HS-5 (cell line): ENCODE data around the gene UNC5B.

Source experiments
- DNase-seq: peaks from one replicate; pipeline ENCODE4 v3.0.0-alpha.2; 2012; ENCODE audit warnings: low read depth

UNC5B gene

DNA sequence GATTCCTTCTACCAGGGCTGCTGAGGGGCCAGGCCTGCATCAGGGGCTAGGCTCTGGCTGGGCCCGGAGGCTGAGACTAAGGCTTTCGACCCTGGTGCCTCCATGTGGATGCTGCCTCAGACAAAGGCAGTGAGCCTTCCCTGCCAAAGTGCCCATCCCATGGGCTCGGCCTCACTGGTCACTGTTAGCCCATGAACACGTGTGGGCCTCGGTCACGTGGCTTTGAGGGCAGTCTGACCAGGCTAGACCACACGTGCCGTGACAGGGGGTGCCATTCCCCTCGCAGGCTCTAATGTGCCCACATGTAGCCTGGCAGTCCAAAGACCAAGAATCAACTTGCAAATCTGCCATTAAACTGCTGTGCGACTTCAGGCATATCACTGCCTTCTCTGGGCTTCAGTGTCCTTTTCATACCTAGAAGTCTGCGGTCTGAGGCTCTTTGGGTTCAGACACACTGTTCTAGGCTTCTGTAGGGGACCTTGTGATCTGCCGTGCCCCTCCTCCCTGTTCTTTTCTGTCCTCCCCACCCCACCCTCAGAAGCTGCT lies 89.1 kb downstream of the UNC5B start:
- DNase-seq: no peak

DNA sequence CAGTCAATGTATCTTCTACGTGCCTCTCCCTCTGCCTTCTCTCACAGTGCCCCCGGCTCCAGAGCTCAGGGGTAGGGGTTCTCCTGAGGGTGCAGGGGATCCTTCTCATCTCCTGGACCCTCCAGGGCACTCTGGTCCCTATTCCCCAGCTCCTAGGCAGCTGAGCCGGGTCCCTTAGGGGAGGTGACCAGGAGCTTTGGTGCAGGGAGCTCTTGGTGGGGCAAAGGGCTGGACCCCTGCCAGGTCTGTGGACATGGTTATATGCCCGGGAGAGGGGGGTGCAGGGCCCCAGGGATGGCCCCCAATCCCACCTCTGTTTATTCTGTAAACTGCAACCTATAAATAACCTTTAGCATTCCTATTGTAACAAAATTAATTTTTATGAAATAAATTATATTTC lies 90.1 kb downstream of the UNC5B start:
- DNase-seq: no peak

DNA sequence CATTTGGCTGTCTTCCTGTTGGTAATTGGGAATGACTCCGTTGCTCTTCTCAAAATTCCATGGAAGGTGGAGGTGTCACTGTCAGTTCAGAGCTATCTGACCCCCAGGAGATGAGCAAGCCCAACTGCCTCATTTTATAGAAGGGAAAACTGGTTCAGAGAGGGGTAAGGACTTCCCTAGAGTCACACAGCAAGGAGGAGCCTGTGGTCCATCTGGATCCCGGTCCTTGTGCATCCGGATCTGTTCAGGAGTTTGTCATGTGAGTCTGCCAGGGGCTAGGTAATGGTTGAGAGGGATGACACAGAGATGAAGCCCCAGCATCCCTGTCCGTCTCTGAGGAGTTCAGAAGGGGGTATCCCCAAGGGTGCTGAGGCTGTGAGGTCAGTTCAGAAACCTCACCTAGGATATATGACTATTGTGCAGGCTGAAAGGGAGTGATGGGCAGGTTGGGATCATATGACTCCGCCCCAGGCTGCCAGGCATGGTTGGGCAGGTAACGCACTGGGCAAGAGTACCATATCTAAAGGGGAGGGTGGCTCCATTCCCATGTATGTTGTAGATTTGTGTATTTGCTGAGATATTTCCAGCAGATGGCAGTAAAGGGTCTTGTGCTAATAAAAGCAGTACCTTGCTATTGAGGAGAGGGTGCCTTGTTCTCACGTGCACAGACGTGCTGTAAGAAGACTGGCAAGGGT lies 90.7 kb downstream of the UNC5B start:
- no peak for DNase-seq

DNA sequence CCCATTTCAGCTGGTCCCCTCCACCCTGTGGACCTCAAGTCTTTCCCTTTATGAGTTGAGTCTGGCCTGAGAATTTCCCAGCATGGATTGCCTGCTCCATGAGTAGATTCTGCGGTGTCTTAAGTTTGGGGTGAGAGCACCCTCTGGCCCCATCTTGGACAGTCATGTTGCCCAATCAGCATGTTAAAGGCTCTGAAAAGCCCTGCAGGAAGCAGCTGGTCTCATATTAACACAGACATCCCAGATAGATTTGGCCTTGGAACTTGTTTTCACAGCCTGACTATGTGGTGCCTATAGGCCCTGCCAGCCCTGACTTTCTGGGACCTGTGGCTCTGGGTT lies 91.2 kb downstream of the UNC5B start:
- DNase-seq: no peak

DNA sequence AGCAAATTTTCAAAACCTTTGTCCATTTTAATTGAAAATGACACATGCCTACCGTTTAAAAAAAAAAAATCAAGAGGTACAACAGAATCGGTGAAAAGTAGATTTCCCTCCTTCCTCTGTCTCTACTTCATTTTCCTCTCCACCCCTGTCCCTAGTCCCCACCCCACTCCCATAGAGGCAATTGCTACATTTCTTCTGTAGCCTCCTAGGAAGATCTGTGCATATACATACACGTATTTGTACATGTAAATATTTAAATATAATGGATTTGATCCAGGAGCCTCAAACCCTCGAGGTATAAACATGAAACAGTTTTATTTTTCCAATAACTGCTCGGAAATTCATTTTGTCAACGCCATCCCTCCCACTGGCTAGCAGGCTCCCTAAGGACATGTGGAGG lies 92.5 kb downstream of the UNC5B start:
- no peak for DNase-seq

DNA sequence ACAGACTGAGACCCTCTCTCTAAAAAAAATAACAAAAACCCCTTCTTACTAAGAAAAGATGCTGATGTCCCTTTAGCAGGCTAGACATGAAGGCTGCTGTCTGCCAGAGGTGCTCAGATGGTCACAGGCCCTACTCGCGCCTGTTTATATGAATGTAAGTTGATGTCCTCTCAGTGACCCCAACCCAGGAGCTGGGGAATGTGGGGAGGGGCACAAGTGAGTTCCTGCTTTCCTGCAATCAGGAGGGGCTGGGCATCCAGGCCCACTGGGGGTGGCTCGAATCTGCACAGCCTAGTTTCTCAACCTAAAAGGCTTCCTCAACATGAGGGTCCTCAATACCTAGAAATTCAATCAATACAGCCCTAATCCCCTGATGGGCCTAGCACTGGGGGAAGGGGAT lies 94.6 kb downstream of the UNC5B start:
- no peak for DNase-seq

DNA sequence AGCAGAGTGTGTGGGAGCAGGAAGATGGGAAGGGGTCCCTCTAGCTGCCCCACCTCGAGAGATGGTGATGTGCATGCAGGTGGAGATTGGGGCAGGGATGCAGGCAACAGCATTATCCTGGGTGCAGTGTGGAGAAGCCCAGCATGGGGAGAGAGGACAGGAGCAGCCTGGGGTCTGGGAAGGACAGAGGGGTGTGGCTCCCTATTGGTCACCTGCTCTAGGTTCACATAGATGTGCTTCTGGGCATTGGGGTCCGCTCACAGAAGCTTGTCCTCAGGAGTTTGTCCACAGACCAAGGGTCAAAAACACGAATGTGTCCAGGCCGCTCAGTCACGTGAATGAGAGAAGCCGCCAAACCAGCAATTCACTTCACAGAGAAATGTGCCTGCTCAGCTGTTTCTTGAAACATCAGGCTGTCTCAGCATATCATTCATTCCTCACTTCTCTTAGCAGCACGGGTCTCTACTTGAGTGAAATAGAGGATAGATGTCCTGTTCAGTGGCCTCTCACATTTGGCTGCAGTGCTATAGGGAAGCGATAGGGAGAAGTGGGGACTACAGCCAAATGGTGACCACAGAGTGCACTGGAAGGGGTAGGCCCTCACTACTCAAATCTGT lies 95.2 kb downstream of the UNC5B start:
- DNase-seq: no peak

DNA sequence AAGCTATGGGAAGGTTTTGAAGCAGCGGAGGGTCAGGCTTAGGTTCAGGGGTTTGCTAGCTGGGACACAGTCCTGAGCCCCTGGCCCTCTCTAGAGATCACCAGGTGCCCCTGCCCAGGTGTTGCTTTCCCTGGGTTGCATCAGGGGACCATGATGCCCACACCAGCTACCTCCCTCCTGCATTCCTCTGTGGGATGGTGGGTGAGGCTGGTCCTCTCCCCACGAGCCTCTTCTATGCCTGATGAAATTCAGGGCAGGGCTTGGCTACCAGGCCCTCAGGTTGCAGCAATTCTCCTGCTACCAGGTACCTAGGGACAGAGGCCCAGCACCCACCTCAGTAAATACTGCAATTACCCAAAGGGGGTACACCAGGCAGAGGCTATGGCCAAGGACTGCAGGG lies 95.9 kb downstream of the UNC5B start:
- DNase-seq: no peak

DNA sequence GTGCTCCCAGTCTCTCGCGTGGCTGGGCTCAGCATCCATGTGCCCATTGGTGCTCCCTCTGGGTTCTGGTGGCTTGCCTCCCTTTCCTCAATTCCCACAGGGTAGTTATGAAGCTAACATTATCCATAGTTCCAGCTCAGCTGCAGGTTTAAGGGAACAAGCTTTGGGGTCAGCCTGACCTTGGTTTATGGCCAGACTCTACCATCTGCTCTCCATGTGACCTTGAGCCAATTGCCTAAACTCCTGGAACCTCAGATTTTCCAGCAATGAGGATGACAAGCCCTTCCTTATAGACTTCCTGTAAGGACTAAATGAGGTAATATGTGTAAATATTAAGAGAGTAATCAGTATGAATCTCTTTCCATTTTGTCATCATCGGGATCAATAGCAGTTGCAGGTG lies 96.6 kb downstream of the UNC5B start:
- no peak for DNase-seq

DNA sequence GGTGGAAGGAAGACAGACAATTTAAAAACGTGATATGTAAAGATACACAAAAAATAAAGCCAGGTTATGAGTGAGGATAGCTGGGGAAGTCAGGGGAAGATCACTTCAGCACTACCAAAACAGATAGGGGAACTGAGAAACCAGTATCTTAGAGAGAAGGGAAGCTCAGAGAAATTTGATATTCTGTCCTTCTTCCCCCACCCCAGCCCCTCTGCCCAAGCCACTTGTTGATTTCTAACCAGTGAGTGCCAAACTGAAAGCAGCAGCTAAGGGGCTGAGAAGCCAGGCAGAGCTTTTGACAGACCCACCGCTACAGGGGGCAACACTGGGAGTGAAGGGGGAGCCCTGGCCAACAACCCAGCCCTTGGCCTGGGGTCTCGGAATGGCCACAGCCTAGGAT lies 97.5 kb downstream of the UNC5B start:
- no peak for DNase-seq

DNA sequence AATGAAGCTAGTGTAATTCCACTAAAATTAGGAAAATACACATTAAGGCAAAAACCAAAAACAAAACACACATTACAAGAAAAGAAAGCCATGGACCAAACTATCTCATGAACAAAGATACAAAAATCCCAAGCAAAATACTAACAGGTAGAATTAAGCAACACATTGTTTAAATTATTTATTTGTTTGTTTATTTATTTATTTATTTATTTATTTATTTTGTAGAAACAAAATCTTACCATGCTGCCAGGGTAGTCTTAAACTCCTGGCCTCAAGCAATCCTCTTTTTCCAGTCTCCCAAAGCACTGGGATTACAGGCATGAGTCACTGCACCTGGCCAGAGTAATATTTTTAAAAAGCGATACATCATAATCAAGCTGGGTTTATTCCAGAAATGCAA lies 99.8 kb downstream of the UNC5B start:
- DNase-seq: no peak

DNA sequence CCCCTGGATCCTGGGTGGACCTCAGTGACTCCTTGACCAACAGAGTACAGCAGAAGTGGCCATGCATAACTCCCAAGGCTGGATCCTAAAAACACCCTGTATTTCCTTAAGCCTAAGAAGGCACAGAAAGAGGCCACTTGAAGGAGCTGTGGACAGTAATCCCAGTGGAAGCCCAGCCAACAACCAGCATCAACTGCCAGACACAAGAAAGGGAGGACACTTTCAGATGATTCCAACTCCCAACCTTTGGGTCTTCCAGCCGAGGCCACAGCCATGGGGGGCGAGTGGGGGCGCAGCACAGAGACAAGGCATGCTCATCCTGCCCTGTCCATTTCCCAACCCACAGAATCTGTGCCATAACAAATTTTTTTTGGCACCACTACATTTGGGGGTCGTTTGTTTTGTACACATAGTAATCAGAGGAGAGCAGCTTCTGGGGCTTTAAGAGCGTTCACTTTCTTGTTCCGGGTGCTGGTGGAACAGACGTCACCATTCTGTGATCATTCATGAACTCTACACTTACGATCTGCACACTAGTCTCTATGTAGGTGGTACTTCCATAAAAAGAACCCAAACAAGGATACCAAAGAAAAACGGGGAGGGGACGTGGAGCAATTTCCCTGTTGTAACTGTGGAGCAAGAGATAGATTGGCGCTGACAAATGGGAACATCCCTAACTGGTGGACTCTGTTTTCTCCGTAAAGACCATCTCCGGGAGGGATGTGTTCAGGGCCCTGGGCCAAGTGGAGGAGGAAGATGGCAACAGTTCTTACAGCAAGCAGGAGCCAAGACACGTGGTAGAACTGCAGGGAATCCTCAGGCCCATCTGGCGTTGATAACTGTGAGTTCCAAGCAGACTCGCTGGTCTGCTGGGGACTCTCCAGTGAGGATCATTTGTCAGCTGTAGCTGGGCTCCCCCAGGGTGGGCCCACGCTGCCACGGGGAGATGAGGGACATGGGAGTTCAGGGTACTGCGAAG lies 100.7 kb downstream of the UNC5B start:
- no peak for DNase-seq

DNA sequence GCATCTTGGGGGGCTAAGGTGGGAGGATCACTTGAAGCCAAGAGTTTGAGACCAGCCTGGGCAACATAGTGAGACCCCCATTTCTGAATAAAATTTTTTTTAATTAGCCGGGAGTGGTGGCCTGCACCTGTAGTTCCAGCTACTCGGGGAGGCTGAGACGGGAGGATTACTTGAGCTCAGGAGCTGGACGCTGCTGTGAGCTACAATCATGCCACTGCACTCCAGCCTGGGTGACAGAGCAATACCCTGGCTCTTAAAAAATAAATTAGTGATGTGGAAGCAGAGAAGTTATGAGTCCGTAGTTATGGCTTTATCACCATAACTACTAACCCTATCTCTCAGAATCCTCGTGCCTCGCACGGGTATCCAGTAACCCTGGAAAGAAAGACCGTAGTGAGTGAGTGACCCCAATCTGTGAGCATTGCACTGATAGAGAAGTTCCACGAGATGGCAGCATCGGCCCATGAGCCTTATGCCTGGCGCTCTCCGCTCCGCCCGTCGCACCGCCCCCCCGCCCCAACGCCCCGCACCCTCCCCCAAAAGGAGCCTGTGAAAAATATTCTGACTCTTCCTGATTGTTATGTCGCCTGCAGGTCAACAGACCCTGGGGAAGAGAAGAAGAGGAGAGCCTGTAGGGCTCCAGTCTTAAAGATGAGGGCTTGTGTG lies 101.8 kb downstream of the UNC5B start:
- DNase-seq: no peak

DNA sequence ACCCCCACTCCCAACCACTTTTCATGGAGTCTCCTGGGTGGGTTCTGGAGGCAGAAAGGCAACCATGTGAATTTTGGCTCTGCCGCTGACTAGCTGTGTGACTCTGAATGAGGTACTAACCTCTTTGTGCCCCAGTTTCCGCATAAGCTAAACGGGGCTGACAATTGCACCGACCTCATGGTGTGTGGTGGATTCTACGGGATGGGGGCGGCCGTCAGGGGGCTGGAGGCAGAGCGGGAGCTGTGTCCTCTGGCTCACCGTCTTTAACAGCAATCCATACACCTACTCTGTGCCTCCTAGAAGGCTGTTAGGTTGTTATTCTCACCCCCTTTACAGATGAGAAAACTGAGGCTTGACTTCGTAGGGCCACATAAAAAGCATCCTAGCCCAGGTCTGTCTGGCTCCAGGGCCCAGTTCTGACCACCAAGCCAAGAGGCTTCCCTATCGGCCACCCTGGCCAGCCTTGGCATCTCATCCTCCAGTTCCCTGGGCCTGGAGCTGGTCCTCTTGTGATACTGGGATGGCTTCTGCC lies 102.4 kb downstream of the UNC5B start:
- no peak for DNase-seq

DNA sequence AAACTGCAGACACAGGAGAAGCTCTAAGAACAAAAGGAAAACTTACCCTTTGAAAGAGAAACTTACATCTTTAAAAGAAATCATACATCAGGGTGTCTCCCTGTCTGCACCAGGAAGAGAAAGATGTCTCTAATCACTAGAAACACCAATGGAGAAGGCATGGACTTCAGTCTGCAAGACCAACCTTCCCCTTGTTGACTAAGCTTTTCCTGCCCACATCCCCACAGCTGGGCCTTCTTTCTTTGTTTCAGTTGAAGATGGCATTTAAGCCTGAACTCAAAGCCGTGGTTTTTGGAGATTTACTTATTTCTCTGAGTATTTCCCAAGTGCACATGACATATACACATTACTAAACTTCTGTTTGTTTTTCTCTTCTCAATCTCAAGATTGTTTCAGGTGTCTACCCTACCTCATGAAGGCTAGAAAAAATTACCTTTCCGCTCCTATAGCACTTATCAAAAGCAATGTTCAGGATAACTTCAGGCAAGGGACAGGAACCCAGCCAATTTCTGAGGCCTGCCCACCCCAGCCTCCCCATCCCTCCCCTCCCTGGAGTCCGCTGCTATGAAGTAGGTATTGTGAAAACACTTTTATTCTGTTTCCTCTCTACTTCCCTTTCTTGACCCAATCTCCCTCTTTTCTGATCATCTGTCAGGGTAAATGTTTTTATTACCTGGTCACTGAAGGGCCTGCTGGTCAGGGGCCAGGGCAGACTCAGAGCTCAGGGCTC lies 103.9 kb downstream of the UNC5B start:
- DNase-seq: no peak

DNA sequence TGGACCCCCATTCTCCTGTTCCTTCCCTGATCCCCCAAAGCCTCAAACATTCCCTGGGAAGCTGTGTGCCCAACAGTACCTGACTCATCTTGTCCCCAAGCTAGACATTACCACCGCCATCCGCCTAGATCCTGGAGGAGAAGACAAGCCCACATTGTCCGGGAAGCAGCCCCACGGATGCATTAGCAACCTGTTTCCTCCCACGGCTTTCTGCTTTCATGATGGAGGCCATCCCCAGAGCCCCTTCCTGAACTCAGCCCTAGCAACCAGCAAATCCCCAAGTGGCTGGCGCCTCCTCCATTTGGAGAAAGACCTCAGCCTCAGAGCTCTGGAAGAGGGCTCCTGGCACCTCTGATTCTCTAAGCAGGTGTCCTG lies 104.4 kb downstream of the UNC5B start:
- DNase-seq: no peak

DNA sequence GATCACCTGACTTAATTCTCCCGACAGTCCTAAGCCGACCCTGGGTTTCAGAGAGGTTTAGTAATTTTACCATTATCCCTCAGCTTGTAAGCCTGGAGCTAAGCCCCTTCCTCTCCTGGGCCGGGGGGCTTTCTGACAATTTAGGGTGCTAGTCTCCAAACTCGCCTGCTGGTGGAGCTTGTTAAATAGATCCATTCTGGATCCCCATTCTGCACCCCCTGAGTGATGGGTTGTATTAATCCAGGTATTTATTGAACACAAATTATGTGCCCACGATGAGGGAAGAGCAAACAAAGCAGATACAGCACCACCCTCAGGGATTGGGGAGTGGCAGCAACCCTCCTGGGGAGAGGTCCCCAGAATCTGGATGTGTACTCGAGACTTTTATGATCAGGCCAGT lies 105.4 kb downstream of the UNC5B start:
- DNase-seq: no peak

DNA sequence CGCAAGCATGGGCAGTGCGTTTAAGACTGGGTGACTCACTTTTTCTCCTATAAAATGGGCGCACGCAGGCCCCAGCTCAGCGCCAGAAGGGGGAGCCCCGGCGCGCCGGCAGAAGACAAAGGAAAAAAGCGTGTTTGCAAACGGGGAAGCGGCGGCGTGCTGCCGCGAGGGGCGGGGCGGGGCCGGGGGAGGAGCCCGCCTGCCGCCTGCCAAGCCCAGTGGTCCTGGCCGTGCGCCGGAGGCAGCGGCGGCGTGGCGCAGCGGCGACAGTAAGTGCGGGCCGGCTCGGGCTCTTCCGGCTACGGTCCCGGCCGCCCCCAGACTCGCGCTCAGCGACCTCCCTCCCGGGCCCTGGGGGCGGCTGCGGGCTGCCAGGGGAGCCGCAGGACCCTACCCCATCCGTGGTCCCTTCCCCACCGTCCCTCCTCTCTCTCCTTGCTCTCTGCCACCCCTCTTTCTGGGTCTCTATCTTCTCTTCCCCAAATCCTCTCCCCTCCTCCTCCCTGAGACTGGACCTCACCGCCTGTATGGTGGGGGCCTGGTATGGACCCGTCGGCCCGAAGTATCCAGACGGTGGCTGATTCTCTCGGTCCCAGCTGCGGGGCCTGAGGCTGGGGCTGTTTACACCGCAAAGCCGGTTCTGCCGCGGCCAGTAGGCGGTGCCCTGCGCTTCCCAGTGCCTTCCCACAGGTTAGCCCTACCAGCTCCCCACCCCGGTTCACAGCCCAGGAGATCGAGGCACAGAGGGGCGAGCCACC lies 106.9 kb downstream of the UNC5B start, which contains the start of gene SLC29A3:
SLC29A3 (plus strand) TSS at position 218 of the 758 bp plus-strand sequence; CDS start at position 269, 51 bp downstream.
- peak; percentile 20 for DNase-seq

DNA sequence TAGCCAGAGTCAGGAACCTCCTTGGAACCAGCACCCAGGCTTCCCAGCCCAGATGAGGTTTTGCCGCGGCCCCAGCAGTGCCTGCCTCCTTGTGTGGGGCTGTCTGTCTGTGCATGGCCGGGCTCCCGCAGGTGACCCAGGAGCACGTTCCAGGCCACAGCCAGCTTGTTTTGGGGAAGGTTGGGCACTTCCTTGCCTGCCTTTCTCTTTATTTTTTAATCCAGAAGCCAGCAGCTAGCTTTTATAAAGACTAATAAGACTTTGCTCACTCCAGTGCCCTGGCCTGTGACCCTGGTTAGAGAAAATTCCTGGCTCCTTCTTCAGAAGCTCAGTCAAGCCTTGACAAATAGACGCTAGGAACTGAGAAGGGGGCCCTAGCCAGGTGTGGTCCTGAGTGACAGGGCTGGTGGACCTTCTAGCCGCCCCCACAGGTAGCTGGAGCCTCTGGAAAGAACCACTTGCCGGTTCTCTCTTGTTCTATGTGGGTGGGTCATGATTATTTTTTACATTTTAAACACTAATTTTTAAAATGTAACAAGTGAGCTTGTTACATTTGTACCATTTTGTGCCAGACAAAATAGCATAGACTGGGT lies 107.5 kb downstream of the UNC5B start:
- DNase-seq: no peak

DNA sequence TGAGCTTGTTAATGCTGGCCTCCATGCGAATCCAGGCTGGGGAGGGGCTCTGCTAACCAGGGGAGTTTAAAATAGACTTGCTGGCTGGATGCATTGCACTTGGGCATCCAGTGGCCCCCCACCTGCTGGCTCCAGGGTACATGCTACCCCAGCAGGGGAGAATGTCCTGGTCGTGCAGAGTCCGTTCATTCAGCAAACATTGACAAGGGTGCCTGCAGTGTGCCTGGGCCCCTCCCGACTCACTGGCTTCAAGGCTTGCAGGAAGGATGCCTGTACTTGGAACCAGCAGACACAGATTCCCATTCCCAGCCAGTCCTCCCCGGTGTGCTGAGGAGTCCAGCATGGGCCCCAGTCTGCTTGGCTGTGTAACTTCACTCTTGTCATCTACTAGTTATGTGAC lies 108.2 kb downstream of the UNC5B start:
- no peak for DNase-seq
